K562 (cell line): ENCODE data around the gene IMPACT. TPM values are rescaled to one million over a fixed set of nuclear protein-coding genes. Genes with fewer than 3 reads are reported as not detected.

Experiments
- BACH1 ChIP-seq: fragments of 200-800 bp; sonication (Bioruptor generic); IDR thresholded peaks from 2 replicates; pipeline ENCODE4 v1.6.1; 2016; ENCODE audit warnings: missing genetic modification characterization, missing compliant biosample characterization
- E2F3 ChIP-seq: fragments of 250-450 bp; sonication (Bioruptor Pico); IDR thresholded peaks from 2 replicates; pipeline ENCODE4 v1.4.0; 2020; ENCODE audit warnings: mild to moderate bottlenecking
- EP400 ChIP-seq: fragments of 450-650 bp; IDR thresholded peaks from 2 replicates; pipeline ENCODE4 v1.6.1; 2017; ENCODE audit warnings: antibody characterized with exemption, mild to moderate bottlenecking, moderate library complexity
- FUS ChIP-seq: fragments of 200-400 bp; formaldehyde crosslinking; optimal IDR thresholded peaks from 2 replicates; pipeline ENCODE3; 2017; ENCODE audit warnings: low read depth, low read length
- HCFC1 ChIP-seq: IDR thresholded peaks from 2 replicates; pipeline ENCODE4 v1.6.1; 2012; ENCODE audit warnings: low read depth, low read length, improper control_type of control experiment
- HOXB6 ChIP-seq: fragments of 250-450 bp; sonication (Bioruptor Pico); IDR thresholded peaks from 2 replicates; pipeline ENCODE4 v1.5.1; 2022; ENCODE audit warnings: mild to moderate bottlenecking, borderline replicate concordance
- KHSRP ChIP-seq: fragments of 450-650 bp; IDR thresholded peaks from 2 replicates; pipeline ENCODE4 v1.6.1; 2017
- KLF10 ChIP-seq: fragments of 250-450 bp; sonication (Bioruptor Pico); IDR thresholded peaks from 2 replicates; pipeline ENCODE4 v1.6.1; 2021; ENCODE audit warnings: matching md5 sums
- KLF13 ChIP-seq: fragments of 450-650 bp; IDR thresholded peaks from 2 replicates; pipeline ENCODE4 v1.6.1; 2016; ENCODE audit warnings: missing genetic modification characterization, low read depth, mild to moderate bottlenecking, missing compliant biosample characterization, moderate library complexity, borderline replicate concordance
- MEF2D ChIP-seq: conservative IDR thresholded peaks from 2 replicates; pipeline ENCODE4 v1.6.1; 2016; ENCODE audit warnings: low read depth, missing genetic modification characterization, missing compliant biosample characterization
- MEIS2 ChIP-seq: fragments of 450-650 bp; IDR thresholded peaks from 2 replicates; pipeline ENCODE4 v1.6.1; 2014; ENCODE audit warnings: mild to moderate bottlenecking; ENCODE audit not compliant: partially characterized antibody
- MYC ChIP-seq, 2 experiments: fragments of 250-450 bp in 1 of 2; sonication (Bioruptor Pico) in 1 of 2; IDR thresholded peaks; 2 replicates each; pipeline versions ENCODE4 v1.5.1 to v1.6.1; 2012 to 2021; ENCODE audit warnings: low read depth in 2 of 2, borderline replicate concordance in 1 of 2, improper control_type of control experiment in 1 of 2, low read length in 1 of 2, mild to moderate bottlenecking in 1 of 2, moderate library complexity in 1 of 2
- POLR2G ChIP-seq: fragments of 200-400 bp; formaldehyde crosslinking; IDR thresholded peaks from 2 replicates; pipeline ENCODE4 v1.6.1; 2017; ENCODE audit warnings: low read depth, mild to moderate bottlenecking, antibody characterized with exemption, low read length, moderate library complexity
- RBBP5 ChIP-seq: fragments of 200-600 bp; sonication (generic); IDR thresholded peaks from 2 replicates; pipeline ENCODE4 v1.6.1; 2012; ENCODE audit warnings: borderline replicate concordance, mild to moderate bottlenecking, low read length, control low read depth, inconsistent platforms; ENCODE audit not compliant: insufficient read depth, poor library complexity, severe bottlenecking
- RBM15 ChIP-seq: fragments of 200-400 bp; formaldehyde crosslinking; IDR thresholded peaks from 2 replicates; pipeline ENCODE4 v1.6.1; 2018; ENCODE audit warnings: mild to moderate bottlenecking, low read length, moderate library complexity; ENCODE audit not compliant: insufficient read depth
- RBM25 ChIP-seq: fragments of 200-400 bp; formaldehyde crosslinking; IDR thresholded peaks from 2 replicates; pipeline ENCODE4 v1.6.1; 2018; ENCODE audit warnings: low read length, low read depth, moderate library complexity; ENCODE audit not compliant: severe bottlenecking
- SMAD4 ChIP-seq: fragments of 250-450 bp; sonication (Bioruptor Pico); conservative IDR thresholded peaks from 2 replicates; pipeline ENCODE4 v1.8.0; 2021; ENCODE audit warnings: inconsistent platforms, mild to moderate bottlenecking, moderate library complexity
- ZKSCAN8 ChIP-seq: fragments of 200-800 bp; sonication (Bioruptor generic); IDR thresholded peaks from 2 replicates; pipeline ENCODE4 v1.6.1; 2016; ENCODE audit warnings: missing genetic modification characterization, missing compliant biosample characterization
- ZNF165 ChIP-seq: fragments of 250-450 bp; sonication (Bioruptor Pico); IDR thresholded peaks from 2 replicates; pipeline ENCODE4 v1.4.0; 2020; ENCODE audit warnings: borderline replicate concordance
- ZNF197 ChIP-seq: fragments of 200-800 bp; sonication (Bioruptor generic); IDR thresholded peaks from 2 replicates; pipeline ENCODE4 v1.6.1; 2016; ENCODE audit warnings: low read depth, missing genetic modification characterization, missing compliant biosample characterization
- ZNF324 ChIP-seq: fragments of 250-450 bp; sonication (Bioruptor Pico); IDR thresholded peaks from 2 replicates; pipeline ENCODE4 v1.4.0; 2020; ENCODE audit warnings: mild to moderate bottlenecking
- polyA plus RNA-seq, 8 experiments: library from polyadenylated mRNA; depleted of rRNA in 4 of 8; stranded (reverse) in 5 of 8; unstranded in 3 of 8; fragments of >200 nt; fragmentation: Nextera tagmentation in 2 of 8; fragmentation: Illumina TruSeq in 1 of 8; extraction: Ambion mirVana in 2 of 8; extraction: Trizol in 1 of 8; gene quantifications; 2 replicates each; pipeline versions ENCODE4 v1.2.1 to v1.2.3, GENCODE V29; 2011 to 2014; ENCODE audit warnings: inconsistent platforms in 1 of 8, missing spikeins in 1 of 8
- total RNA-seq, 7 experiments: library from RNA; depleted of rRNA in 6 of 7; stranded (reverse); fragments of >200 nt in 6 of 7; fragmentation: Illumina TruSeq in 2 of 7; extraction: Trizol in 2 of 7; gene quantifications; 2 replicates each; pipeline versions ENCODE4 v1.2.1 to v1.2.3, GENCODE V29; 2011 to 2021; ENCODE audit warnings: low replicate concordance in 1 of 7
- TF ChIP-seq, protein P1 (sequence below): fragments of 450-650 bp; IDR thresholded peaks from 2 replicates; pipeline ENCODE4 v1.6.1; 2016; ENCODE audit warnings: mild to moderate bottlenecking
- TF ChIP-seq, protein P2 (sequence below): sonication (generic); formaldehyde crosslinking; IDR thresholded peaks from 2 replicates; pipeline ENCODE4 v1.8.1; 2023; ENCODE audit warnings: mild to moderate bottlenecking, missing genetic modification reagents, moderate library complexity
- TF ChIP-seq, protein P3 (sequence below): fragments of 250-450 bp; sonication (Bioruptor Pico); IDR thresholded peaks from 2 replicates; pipeline ENCODE4 v1.8.0; 2021; ENCODE audit warnings: moderate library complexity, mild to moderate bottlenecking, inconsistent platforms

IMPACT gene
- total and polyA plus RNA-seq, 9 of the 15 experiments (the other 6 are each of a cell fraction or from before 2014, with no cell fraction given), result 4.7 to 7.6 (median 5.8) TPM

DNA sequence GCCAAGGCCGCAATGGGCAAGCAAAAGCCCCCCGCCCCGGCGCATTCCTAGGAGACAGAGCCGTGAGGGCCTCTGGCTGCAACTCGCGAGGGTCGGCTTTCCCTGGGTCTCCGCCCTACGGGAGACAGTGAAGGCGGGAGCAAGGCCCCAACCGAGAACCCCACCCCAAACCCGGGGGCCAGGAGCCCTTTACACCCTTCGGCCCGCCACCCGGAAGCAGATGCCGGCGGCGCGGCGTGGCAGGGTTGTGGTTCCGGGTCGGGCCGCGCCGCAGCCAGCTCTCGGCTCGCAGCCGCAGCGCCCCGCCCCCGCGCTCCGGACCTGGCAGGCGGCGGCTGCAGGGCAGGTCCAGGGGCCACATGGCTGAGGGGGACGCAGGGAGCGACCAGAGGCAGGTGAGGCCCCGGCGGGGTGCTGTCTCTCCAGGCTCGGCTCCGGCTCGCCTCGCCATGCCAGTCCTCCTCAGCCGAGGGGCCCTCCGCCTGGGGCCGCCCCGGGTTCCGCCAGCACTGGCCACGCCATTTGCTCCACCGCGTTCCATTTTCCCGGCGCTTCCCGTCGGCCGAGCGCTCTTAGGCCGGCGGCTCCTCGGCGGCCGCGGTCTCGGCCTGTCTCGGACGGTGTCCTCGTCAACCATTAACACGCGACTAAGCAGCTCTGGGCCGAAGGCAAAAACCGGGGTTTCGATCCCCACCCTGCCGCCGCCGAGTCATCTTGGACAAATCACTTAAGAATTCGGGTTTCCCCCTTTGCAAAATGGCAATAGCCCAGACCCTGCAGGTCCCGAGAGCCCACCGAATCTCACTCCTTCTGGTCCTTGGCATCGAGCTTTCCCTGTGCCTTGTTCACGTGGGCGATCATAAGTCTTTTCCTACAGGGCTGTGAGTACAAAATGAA lies at the start of gene IMPACT (continued):
- TF ChIP-seq, protein P1, sequence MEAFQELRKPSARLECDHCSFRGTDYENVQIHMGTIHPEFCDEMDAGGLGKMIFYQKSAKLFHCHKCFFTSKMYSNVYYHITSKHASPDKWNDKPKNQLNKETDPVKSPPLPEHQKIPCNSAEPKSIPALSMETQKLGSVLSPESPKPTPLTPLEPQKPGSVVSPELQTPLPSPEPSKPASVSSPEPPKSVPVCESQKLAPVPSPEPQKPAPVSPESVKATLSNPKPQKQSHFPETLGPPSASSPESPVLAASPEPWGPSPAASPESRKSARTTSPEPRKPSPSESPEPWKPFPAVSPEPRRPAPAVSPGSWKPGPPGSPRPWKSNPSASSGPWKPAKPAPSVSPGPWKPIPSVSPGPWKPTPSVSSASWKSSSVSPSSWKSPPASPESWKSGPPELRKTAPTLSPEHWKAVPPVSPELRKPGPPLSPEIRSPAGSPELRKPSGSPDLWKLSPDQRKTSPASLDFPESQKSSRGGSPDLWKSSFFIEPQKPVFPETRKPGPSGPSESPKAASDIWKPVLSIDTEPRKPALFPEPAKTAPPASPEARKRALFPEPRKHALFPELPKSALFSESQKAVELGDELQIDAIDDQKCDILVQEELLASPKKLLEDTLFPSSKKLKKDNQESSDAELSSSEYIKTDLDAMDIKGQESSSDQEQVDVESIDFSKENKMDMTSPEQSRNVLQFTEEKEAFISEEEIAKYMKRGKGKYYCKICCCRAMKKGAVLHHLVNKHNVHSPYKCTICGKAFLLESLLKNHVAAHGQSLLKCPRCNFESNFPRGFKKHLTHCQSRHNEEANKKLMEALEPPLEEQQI, result no peak
- peak; percentile 66 for TF ChIP-seq RBBP5
- TF ChIP-seq FUS, result peak; percentile 75
- TF ChIP-seq MEF2D, result peak; percentile 55
- TF ChIP-seq KLF13 (tag), result peak; percentile 87
- peak; percentile 61; the same call in 1 of the 2 replicates for TF ChIP-seq ZNF324
- TF ChIP-seq MYC (IDR thresholded peaks at IDR 0.05; ENCODE audit: low read depth, low read length), result peak; percentile 91
- TF ChIP-seq MYC (CRISPR knock-in tag; IDR thresholded peaks at IDR 0.05; ENCODE audit: borderline replicate concordance, low read depth), result peak; percentile 56; the same call in 1 of the 2 replicates
- TF ChIP-seq KHSRP, result no peak
- TF ChIP-seq, protein P2, sequence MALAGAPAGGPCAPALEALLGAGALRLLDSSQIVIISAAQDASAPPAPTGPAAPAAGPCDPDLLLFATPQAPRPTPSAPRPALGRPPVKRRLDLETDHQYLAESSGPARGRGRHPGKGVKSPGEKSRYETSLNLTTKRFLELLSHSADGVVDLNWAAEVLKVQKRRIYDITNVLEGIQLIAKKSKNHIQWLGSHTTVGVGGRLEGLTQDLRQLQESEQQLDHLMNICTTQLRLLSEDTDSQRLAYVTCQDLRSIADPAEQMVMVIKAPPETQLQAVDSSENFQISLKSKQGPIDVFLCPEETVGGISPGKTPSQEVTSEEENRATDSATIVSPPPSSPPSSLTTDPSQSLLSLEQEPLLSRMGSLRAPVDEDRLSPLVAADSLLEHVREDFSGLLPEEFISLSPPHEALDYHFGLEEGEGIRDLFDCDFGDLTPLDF (CRISPR knock-in tag), result 0 out of 2 replicates have a peak, but pooled peaks have one; percentile 40
- TF ChIP-seq SMAD4 (CRISPR knock-in tag), result peak; percentile 94
- peak; percentile 96 for TF ChIP-seq POLR2G
- peak; percentile 60; the same call in 1 of the 2 replicates for TF ChIP-seq BACH1 (tag)
- peak; percentile 83 for TF ChIP-seq EP400
- peak; percentile 95 for TF ChIP-seq E2F3
- TF ChIP-seq ZNF197 (CRISPR knock-in tag), result peak; percentile 92
- TF ChIP-seq RBM25, result peak; percentile 8
- TF ChIP-seq RBM15, result no peak
- 0 out of 2 replicates have a peak, but pooled peaks have one; percentile 65 for TF ChIP-seq ZNF165 (CRISPR knock-in tag)
- TF ChIP-seq HOXB6 (CRISPR knock-in tag), result peak; percentile 67; the same call in 1 of the 2 replicates
- no peak for TF ChIP-seq MEIS2
- peak; percentile 78 for TF ChIP-seq HCFC1
- TF ChIP-seq KLF10 (CRISPR knock-in tag), result no peak
- TF ChIP-seq, protein P3, sequence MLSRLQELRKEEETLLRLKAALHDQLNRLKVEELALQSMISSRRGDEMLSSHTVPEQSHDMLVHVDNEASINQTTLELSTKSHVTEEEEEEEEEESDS (CRISPR knock-in tag), result no peak
- TF ChIP-seq ZKSCAN8 (CRISPR knock-in tag), result peak; percentile 73; the same call in 1 of the 2 replicates
